ENCODE data around the gene BBIP1.

The BBIP1 gene

DNA sequence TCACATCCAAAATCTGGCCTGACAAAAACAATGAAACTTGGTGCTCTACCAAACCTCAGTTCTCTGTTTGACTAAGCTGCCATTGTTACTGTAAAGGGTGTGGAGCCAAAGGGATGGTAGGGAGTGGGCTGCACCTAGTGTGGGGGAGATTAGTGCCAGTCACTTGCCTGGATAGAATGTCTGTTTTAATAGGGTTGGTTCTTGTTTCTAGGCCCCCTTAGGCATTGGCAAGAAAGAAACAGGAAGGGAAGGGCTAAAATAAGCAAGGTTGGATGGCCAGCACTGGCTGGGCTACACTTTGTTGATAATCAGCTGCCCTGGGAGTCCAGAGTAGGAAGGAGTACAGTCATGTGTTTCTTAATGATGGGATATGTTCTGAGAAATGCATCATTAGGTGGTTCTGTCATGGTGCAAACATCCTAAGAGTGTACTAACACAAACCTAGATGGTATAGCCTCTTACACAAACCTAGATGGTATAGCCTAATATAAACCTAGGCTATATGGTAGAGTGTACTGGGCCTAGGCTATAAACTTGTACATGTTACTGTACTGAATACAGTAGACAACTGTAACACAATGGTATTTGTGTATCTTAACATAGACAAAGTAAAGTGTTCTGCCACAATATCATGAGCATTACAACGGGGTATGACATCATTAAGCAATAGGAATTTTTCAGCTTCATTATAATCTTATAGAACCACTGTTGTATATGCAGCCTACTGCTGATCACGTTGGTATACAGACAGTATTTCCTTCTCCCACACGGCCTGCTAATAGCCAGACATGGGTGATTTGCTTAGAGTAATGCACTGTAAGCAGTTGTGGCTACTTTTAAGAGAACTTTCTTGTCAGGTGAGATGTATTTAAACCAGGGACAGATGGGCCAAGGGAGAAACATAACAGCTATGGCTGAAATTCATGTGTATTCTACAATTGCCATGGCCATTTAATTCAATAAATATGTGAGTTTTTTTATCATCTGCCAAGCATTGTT lies 15.4 kb downstream of the BBIP1 start:
- no CpG with 5 or more reads among the region's 3 CpGs for WGBS (ENCODE audit: insufficient coverage, insufficient read length)
- no peaks in the 10 kb centered on the region for H3K9me3 ChIP-seq (ENCODE audit: control insufficient read depth, insufficient read depth, low read length)
- DNase-seq (ENCODE audit: low read depth, low spot score): no peak
- no peaks in the 10 kb centered on the region for H3K36me3 ChIP-seq (ENCODE audit: control insufficient read depth, insufficient read depth, low read length)
- H3K4me1 ChIP-seq (ENCODE audit: control insufficient read depth, insufficient read depth, low read length): no peaks in the 10 kb centered on the region
- no peaks in the 10 kb centered on the region for H3K27me3 ChIP-seq (ENCODE audit: control insufficient read depth, insufficient read depth, low read length)
- no peak overlapping the region for H3K4me3 ChIP-seq (ENCODE audit: low read length)
- no peak overlapping the region for H3K27ac ChIP-seq (ENCODE audit: low read length)

DNA sequence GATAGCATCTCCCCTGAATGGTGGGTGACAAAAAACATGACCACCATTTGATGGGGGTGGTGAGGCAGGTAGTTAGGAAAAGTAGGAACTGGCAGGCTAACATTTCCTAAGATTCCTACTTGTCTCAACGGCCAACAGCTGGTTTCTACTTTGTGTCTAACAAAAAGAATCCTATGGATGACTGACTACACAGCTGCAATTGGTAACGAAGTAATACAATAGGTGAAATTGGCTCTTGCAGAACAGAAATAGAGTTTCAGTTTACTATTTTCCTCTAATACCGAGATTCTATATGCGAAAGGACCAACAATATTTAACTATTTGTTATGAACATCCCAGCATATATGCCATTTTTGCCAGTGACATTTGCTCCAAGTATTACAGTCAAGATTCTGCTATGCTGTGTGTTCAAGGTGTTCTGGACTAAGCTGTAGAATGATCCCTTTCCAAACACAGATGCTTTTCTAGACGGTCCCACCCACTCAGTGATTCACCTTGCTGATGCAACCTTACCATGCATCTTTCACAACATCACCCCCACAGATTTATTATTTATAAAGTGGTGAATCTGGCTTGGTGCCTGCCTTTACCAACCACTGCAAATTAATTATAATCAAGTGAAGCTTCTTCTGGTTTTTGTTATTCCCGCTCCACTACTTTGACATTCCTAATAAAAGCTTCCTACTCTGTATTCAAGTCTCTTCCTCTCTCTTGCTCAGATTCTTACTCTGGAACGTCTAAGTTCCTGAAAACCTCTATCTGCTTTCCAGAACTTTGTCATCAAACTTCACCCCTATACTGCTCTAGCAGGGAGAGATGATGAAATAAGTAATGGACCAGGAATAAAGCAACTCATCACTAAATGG lies 16.8 kb downstream of the BBIP1 start:
- no peak for DNase-seq (ENCODE audit: low read depth, low spot score)
- no CpG with 5 or more reads among the region's 7 CpGs for WGBS (ENCODE audit: insufficient coverage, insufficient read length)
- Histone ChIP-seq H3K27ac (ENCODE audit: low read length) (no peak overlapping the region), H3K4me3 (ENCODE audit: low read length) (no peak overlapping the region), H3K27me3 (ENCODE audit: control insufficient read depth, insufficient read depth, low read length) (no peaks in the 10 kb centered on the region), H3K4me1 (ENCODE audit: control insufficient read depth, insufficient read depth, low read length) (no peaks in the 10 kb centered on the region), H3K9me3 (ENCODE audit: control insufficient read depth, insufficient read depth, low read length) (no peaks in the 10 kb centered on the region), H3K36me3 (ENCODE audit: control insufficient read depth, insufficient read depth, low read length) (no peaks in the 10 kb centered on the region)

DNA sequence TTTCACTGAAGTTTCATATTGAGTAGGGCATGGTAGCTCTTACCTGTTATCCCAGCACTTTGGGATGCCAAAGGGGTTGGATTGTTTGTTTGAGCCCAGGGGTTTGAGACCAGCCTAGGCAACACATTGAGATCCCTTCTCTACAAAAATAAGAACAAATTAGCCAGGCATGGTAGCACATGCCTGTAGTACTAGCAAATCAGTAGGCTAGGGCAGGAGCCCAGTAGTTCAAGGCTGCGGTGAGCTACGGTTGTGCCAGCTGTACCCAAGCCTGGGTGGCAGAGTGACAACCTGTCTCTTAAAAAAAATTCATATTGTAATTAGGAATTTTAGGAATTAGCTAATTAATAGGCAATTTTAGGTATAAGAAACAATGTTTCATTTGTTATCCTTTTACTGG lies 18.0 kb downstream of the BBIP1 start:
- WGBS (ENCODE audit: insufficient coverage, insufficient read length): no CpG with 5 or more reads among the region's 2 CpGs
- Histone ChIP-seq H3K9me3 (ENCODE audit: control insufficient read depth, insufficient read depth, low read length) (no peaks in the 10 kb centered on the region), H3K36me3 (ENCODE audit: control insufficient read depth, insufficient read depth, low read length) (no peaks in the 10 kb centered on the region), H3K27ac (ENCODE audit: low read length) (no peak overlapping the region), H3K4me1 (ENCODE audit: control insufficient read depth, insufficient read depth, low read length) (no peaks in the 10 kb centered on the region), H3K27me3 (ENCODE audit: control insufficient read depth, insufficient read depth, low read length) (no peaks in the 10 kb centered on the region), H3K4me3 (ENCODE audit: low read length) (no peak overlapping the region)
- no peak for DNase-seq (ENCODE audit: low read depth, low spot score)

DNA sequence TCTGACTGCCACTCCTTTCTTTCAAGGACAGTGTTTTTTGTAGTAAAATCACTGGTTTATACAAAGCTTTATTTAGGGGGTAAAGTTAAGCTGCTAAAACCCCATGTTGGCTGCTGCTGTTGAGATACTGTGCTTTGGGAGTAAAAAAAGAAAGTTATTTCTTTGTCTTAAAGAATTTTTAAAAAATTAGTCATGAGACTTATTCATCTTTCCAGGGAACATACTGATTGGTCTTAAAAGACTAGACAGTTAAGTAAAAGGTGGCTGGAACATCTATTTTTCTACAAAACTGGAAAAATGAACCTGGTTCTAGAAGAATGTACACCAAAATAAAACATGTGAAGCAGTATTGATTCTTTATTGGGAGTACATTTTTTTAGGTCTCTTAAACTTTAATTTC lies 20.6 kb downstream of the BBIP1 start:
- Histone ChIP-seq H3K27ac (ENCODE audit: low read length) (no peak overlapping the region), H3K9me3 (ENCODE audit: control insufficient read depth, insufficient read depth, low read length) (no peaks in the 10 kb centered on the region), H3K4me1 (ENCODE audit: control insufficient read depth, insufficient read depth, low read length) (no peaks in the 10 kb centered on the region), H3K27me3 (ENCODE audit: control insufficient read depth, insufficient read depth, low read length) (no peaks in the 10 kb centered on the region), H3K4me3 (ENCODE audit: low read length) (no peak overlapping the region), H3K36me3 (ENCODE audit: control insufficient read depth, insufficient read depth, low read length) (no peaks in the 10 kb centered on the region)
- DNase-seq (ENCODE audit: low read depth, low spot score): no peak

DNA sequence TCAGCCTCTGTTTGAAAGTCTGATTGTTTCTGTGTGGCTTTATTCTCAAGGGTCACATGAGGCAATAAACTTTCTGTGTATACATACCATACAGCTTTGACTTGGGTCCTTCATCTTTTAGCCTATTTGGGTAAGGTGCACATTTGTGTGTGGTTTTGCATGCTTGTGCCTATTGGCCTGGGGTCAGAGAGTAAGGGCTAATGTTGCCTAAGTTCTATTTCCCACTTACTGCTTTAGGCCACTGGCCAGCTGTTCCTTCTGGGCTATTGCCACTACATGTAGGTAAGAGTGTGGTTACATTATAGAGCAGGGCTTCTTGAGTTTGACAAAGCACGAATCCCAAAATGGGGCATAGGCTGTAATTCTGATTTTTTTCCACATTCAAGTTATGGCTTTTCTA lies 21.8 kb downstream of the BBIP1 start:
- no CpG with 5 or more reads among the region's 1 CpG for WGBS (ENCODE audit: insufficient coverage, insufficient read length)
- Histone ChIP-seq H3K27me3 (ENCODE audit: control insufficient read depth, insufficient read depth, low read length) (no peaks in the 10 kb centered on the region), H3K4me3 (ENCODE audit: low read length) (no peak overlapping the region), H3K4me1 (ENCODE audit: control insufficient read depth, insufficient read depth, low read length) (no peaks in the 10 kb centered on the region), H3K9me3 (ENCODE audit: control insufficient read depth, insufficient read depth, low read length) (no peaks in the 10 kb centered on the region), H3K27ac (ENCODE audit: low read length) (no peak overlapping the region), H3K36me3 (ENCODE audit: control insufficient read depth, insufficient read depth, low read length) (no peaks in the 10 kb centered on the region)
- DNase-seq (ENCODE audit: low read depth, low spot score): no peak

DNA sequence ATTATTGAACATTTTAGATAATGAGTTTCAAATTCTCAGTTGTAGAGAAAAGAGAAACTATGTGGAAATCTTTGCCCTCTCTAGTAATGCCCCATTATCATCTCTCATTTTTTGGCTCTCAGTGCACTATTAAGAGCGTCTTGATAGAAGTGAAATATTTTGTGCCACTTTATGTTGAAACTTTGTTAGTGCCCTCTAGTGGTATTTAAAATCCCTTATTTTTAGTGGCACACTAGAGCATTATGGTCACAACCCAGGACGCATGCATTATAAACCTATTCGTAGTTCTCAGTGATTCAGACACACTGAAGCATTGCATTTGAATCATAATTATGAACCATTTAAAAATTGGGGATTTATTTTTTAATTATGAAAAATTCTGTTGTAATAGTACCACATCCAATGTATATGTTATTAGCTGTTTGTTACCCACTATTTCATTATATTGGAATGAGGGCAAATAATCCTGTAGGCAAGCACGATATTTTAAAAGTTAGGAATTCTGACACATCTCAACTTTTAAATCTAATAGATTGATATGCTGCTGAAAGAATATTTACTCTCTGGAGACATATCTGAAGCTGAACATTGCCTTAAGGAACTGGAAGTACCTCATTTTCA lies 25.3 kb downstream of the BBIP1 start:
- Histone ChIP-seq H3K4me1 (ENCODE audit: control insufficient read depth, insufficient read depth, low read length) (no peaks in the 10 kb centered on the region), H3K27me3 (ENCODE audit: control insufficient read depth, insufficient read depth, low read length) (no peaks in the 10 kb centered on the region), H3K4me3 (ENCODE audit: low read length) (no peak overlapping the region), H3K9me3 (ENCODE audit: control insufficient read depth, insufficient read depth, low read length) (no peaks in the 10 kb centered on the region), H3K36me3 (ENCODE audit: control insufficient read depth, insufficient read depth, low read length) (no peaks in the 10 kb centered on the region), H3K27ac (ENCODE audit: low read length) (no peak overlapping the region)
- WGBS (ENCODE audit: insufficient coverage, insufficient read length): no CpG with 5 or more reads among the region's 4 CpGs
- no peak for DNase-seq (ENCODE audit: low read depth, low spot score)

DNA sequence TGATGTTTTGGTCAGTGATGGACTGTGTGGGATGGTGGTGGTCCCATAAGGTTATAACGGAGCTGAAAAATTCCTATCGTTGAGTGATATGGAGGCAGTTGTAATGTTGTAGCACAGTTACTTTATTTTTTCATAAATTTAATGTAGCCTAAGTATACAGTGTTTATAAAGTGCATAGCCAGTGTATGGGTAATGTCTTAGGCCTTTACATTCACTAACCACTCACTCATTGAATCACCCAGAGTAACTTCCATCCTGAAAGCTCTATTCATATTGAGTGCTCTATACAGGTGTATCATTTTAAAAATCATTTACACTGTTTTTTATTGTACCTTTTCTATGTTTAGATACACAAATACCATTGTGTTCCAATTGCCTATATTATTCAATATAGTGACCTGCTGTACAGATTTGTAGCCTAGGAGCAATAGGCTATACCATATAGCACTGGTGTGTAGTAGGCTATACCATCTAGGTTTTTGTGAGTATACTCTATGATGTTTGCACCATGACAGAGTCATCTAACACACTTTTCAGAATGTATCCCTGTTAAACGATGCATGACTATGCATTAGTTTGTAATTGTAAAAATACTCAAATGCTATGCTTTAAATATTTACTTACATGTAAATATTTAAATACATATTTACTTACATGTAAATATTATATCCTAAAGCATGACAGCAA lies 26.2 kb downstream of the BBIP1 start:
- WGBS (ENCODE audit: insufficient coverage, insufficient read length): no CpG with 5 or more reads among the region's 3 CpGs
- DNase-seq (ENCODE audit: low read depth, low spot score): no peak
- Histone ChIP-seq H3K4me1 (ENCODE audit: control insufficient read depth, insufficient read depth, low read length) (no peaks in the 10 kb centered on the region), H3K4me3 (ENCODE audit: low read length) (no peak overlapping the region), H3K27me3 (ENCODE audit: control insufficient read depth, insufficient read depth, low read length) (no peaks in the 10 kb centered on the region), H3K36me3 (ENCODE audit: control insufficient read depth, insufficient read depth, low read length) (no peaks in the 10 kb centered on the region), H3K27ac (ENCODE audit: low read length) (no peak overlapping the region), H3K9me3 (ENCODE audit: control insufficient read depth, insufficient read depth, low read length) (no peaks in the 10 kb centered on the region)

DNA sequence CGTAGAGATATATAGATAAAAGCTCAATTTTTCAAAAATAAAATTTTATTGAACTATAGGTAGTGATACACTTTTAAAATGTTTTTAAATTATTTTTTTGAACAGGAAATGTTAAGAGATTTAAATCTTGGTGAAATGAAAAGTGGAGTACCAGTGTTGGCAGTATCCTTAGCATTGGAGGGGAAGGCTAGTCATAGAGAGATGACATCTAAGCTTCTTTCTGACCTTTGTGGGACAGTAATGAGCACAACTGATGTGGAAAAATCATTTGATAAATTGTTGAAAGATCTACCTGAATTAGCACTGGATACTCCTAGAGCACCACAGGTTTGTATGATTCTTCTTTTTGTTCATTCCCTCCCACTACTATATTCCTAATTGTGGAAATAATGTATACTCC lies 31.4 kb downstream of the BBIP1 start:
- Histone ChIP-seq H3K4me3 (ENCODE audit: low read length) (no peak overlapping the region), H3K36me3 (ENCODE audit: control insufficient read depth, insufficient read depth, low read length) (no peaks in the 10 kb centered on the region), H3K9me3 (ENCODE audit: control insufficient read depth, insufficient read depth, low read length) (no peaks in the 10 kb centered on the region), H3K4me1 (ENCODE audit: control insufficient read depth, insufficient read depth, low read length) (no peaks in the 10 kb centered on the region), H3K27me3 (ENCODE audit: control insufficient read depth, insufficient read depth, low read length) (no peaks in the 10 kb centered on the region), H3K27ac (ENCODE audit: low read length) (no peak overlapping the region)
- WGBS (ENCODE audit: insufficient coverage, insufficient read length): no CpG with 5 or more reads among the region's 1 CpG
- no peak for DNase-seq (ENCODE audit: low read depth, low spot score)

DNA sequence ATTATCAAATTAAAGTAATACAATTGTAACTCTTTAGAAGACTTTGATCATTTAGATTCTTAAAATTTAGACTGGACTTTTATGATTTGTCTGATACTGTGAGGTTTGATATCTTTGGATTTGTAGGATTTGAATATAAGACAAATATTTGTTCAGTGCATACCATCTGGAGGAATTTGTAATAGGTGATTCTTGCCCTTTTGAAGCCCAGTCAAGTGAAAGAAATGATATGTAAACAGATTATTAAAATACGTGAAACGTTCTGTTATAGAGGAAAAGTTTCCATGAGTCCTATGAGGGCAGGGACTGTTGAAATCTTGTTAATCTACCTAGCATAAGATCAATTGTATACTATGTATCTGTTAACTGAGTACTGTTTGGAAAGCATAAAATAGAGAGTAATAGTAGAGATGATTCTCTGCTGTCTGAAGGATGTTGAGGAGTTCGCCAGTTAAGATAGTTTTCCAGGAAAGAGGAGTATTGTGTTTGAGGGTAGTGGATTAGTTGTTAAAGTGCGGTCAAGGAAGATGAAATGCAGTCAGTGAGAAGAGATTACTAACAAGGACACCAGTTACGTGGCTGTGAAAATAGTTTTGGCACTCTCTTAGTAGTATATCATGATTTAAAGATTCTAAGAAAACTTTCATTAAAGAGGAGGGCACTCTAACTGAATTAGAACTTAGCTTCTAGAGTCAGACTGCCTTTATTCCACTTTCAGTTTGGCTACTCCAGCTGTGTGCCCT lies 32.9 kb downstream of the BBIP1 start:
- no peaks in the 10 kb centered on the region for H3K4me1 ChIP-seq (ENCODE audit: control insufficient read depth, insufficient read depth, low read length)
- no peaks in the 10 kb centered on the region for H3K36me3 ChIP-seq (ENCODE audit: control insufficient read depth, insufficient read depth, low read length)
- no peaks in the 10 kb centered on the region for H3K27me3 ChIP-seq (ENCODE audit: control insufficient read depth, insufficient read depth, low read length)
- no peak overlapping the region for H3K27ac ChIP-seq (ENCODE audit: low read length)
- 100% methylated on average over 2 of the region's 5 CpGs for WGBS (ENCODE audit: insufficient coverage, insufficient read length)
- no peak overlapping the region for H3K4me3 ChIP-seq (ENCODE audit: low read length)
- no peak for DNase-seq (ENCODE audit: low read depth, low spot score)
- no peaks in the 10 kb centered on the region for H3K9me3 ChIP-seq (ENCODE audit: control insufficient read depth, insufficient read depth, low read length)

Data from iPS DF 6.9 (cell line).